Measurements from ENCODE around the gene AKIP1.
"Not testable (repeated sequence)": the region's sequence is repeated elsewhere in the genome, so short reads cannot be mapped to it uniquely, and the experiment has no call there.

The AKIP1 gene

DNA sequence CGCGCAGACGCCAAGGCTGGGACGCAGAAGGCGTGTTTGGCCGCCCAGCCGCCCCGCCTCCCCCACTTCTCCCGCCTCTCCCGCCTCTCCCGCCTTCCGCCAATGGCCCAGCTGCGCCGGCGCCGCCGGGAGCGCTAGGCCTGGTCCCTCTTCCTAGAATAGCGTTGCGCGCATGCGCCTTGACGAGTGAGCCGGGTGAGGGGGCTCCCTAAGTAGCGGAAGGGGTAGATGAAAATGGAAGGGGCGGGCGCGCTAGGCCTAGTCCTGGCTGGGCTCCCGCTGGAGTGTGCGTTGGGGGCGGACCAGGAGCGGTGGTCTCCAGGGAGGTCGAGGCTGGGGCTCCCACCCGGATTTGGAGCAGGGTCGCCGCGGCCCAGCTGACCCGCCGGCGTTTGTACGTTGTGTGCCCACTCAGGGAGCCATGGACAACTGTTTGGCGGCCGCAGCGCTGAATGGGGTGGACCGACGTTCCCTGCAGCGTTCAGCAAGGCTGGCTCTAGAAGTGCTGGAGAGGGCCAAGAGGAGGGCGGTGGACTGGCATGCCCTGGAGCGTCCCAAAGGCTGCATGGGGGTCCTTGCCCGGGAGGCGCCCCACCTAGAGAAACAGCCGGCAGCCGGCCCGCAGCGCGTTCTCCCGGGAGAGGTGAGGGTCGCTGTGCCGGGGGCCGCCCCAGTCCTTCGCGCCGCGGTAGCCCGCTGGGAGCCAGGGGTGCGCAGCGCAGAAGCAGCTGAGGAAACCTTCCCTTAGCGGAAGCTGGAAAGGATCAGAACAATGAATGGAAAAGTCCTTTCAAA lies at the start of gene AKIP1:
Gene AKIP1, plus strand, starts transcription at position 161 of the 795 bp plus-strand sequence. Its CDS starts 261 bp downstream, at position 422.
- FAIRE-seq, result no peak

DNA sequence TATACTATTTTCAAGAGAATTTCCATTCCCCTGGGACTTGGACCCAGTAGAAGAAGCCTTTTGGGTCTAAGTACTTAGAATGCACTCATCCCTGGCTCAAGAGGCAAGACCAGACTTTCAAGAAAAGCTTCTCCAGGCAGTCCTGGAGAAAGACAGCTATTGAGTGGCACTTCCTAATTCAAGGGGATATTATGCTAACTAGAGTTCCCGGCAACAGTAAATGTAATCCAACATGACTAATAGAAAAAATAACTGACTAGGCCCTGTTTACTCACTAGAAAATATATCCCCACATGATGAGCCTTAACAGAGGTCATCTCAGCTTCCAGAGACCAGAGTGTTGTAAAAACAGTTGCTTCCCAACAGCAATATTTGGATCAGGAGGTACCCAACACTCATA lies 47.2 kb upstream of the AKIP1 start:
- FAIRE-seq, result no peak

DNA sequence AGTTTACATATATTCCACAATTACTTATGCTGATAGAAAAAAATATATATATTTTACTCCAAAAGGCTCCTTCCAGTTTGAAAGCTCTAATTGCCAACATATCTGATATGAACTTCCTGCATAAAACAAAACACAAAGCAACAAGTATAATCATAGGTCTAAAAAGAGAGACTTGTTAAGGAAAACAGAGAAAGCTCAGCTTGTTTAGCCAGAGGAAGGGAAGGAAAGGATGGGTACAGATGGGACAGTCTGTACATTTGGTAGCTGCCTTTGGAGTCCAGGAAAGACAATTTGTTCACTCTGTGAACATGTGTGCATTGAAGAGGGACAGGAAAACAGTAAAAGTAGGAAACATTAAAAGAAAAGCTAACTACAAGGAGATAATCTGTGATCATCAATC lies 45.7 kb upstream of the AKIP1 start:
- FAIRE-seq, result no peak

GRCh38 chr11:8867035-8867434 lies 44.0 kb upstream of the AKIP1 start:
- no peak for FAIRE-seq

GRCh38 chr11:8867931-8868631 lies 42.9 kb upstream of the AKIP1 start:
- no peak for FAIRE-seq

- no peak for FAIRE-seq
Observed at GRCh38 chr11:8870411-8871170, 40.4 kb upstream of the AKIP1 start.

GRCh38 chr11:8871171-8871775 lies 39.7 kb upstream of the AKIP1 start:
- no peak for FAIRE-seq

DNA sequence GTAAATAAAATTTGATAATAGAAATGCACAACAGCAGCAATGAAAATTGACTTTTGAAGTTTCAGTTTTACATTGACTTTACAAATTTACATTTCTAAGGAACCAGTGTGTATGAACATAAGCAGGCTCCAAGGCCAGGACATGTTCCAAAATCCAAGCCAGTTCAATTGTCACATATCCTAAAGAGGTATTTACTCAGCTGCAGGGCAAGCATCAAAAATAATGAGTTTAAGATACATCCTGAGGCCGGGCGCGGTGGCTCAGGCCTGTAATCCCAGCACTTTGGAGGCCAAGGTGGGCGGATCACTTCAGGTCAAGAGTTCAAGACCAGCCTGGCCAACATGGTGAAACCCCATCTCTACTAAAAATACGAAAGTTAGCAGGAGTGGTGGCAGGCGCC lies 39.0 kb upstream of the AKIP1 start:
- no peak for FAIRE-seq

GRCh38 chr11:8873741-8874405 lies 37.1 kb upstream of the AKIP1 start:
- no peak for FAIRE-seq

- no peak for FAIRE-seq
Observed at GRCh38 chr11:8878771-8879170, 32.2 kb upstream of the AKIP1 start.

DNA sequence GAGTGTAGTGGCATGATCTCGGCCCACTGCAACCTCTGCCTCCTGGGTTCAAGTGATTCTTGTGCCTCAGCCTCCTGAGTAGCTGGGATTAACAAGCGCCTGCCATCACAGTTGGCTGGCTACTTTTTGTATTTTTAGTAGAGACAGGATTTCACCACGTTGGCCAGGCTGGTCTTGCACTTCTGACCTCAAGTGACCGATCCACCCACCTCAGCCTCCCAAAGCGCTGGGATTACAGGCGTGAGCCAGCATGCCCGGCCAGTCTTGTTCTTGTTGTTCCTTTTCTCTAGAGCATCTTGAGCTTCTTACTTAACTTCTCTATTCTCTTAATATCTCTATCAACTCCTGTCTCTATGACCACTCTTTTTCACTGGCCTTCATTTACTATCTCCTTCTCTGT lies 29.4 kb upstream of the AKIP1 start:
- not testable (repeated sequence) for FAIRE-seq

GRCh38 chr11:8886322-8886721 lies 24.7 kb upstream of the AKIP1 start:
- no peak for FAIRE-seq

GRCh38 chr11:8891185-8891584 lies 19.8 kb upstream of the AKIP1 start:
- FAIRE-seq, result not testable (repeated sequence)

GRCh38 chr11:8899119-8899753 lies 11.8 kb upstream of the AKIP1 start:
- FAIRE-seq, result no peak

GRCh38 chr11:8905528-8906165 lies 5.3 kb upstream of the AKIP1 start:
- no peak for FAIRE-seq

- no peak for FAIRE-seq
Observed at GRCh38 chr11:8907116-8907515, 3.9 kb upstream of the AKIP1 start.

DNA sequence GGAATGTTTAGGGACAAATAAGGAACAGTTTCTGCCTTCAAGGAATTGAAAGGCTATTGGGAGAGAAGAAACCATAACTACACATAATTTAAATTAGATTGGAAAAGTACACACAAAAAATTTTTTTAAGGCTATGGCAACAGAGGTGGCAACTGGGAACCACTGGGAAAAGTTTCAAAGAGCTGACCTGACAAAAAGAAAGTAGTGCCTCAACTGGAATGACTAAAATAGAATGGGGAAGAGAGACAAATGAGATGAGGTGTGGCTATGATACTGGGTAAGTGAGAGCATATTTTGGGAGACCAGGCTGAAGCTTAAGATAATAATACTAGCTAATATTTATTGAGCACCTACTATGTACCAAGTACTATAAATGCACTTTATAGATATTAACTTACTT lies 2.9 kb upstream of the AKIP1 start:
- FAIRE-seq, result no peak

DNA sequence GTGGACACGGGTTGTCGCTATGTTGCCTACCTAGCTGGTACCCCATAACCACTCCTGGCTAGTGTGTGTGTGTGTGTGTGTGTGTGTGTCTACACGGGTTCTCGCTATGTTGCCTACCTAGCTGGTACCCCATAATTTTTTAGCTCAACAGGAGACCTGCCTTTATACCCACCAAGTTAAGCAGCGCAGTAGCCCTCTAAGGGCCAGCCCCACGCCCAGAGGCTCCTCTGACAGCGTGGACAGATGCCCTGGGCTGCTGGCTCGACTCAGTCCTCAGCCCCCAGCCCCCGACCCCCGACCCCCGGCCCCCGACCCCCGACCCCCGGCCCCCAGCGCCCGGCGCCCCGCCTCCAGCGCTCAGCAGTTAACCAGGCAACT lies 351 bp upstream of the AKIP1 start:
- FAIRE-seq, result no peak

DNA sequence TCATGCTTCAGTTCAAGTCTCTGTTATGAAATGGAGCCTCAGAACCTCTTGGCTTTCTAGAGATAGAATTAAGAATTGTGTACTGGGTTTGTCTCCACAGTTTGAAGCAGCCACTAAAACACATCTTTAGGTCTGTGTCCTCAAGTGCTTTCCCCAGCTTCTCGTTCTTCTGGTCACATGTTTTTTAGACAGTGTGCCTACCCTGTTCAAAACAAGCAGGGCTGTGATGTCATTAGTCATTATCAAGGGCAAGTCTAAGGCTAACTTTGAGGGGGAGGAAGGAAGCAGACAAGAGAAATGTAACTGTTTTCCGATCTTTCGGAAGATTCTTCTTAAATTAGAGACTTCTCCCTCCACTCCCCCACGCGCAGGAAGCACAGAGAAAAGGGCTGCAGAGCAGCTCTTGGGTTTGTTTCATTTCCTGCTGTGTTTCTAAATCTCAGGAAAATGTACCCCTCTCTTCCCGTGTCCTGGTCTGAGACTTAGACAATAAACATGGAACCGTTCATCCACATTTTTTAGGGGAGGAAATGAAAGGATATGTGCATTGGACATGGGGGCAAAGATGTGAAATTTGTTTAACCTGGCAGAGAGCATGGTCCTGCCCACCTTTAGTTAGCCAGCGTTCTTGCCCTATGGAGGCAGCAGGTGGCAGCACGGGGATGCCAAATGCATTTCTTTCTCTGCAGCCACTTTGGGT lies 3.1 kb downstream of the AKIP1 start:
- FAIRE-seq, result no peak

GRCh38 chr11:8914661-8915018 lies 3.7 kb downstream of the AKIP1 start:
- no peak for FAIRE-seq

DNA sequence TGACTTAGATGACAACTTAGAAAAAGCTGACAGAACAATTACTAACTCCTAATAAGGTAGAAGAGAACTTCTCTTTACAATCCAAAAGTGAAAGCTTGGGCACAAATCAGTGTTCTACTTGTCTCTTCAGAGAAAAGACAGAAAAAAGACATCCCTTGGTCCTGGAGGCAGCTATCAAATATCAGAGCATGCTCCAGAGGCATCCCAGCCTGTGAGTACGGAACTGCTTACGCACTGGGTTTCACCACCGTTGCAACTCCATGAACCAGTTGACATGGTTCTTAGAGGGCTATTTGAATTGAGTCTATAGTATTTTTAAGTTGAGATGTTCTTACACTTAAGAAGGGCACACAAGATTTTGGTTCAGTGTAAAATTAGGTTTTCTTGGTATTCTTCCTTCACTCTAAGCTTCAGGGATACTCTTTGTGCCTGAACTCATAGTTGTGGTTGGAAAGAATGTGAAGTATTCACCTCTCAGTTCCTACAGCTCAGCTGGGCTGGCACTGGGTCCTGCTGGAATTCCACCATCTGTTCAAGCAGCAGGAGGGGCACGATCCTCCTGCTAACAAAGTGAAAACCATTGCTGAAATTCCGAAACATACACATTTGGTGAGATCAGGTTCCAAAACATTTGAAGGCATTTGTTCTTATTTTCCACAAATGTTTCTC lies 6.3 kb downstream of the AKIP1 start:
- no peak for FAIRE-seq

Measured in A204.1 (cell line).